Measurements from ENCODE around the gene DLX6.
"Not testable (repeated sequence)": the region's sequence is repeated elsewhere in the genome, so short reads cannot be mapped to it uniquely, and the experiment has no call there.

Gene DLX6

GRCh38 chr7:97024209-97025129 lies 19.1 kb downstream of the DLX6 start, which contains the start of gene DLX5:
Gene DLX5 (minus strand): TSS chr7:97024831. CDS start chr7:97024623, 208 bp downstream.
- DNase-seq = no peak

- no peak for DNase-seq
Observed at GRCh38 chr7:97025130-97025499, 19.8 kb downstream of the DLX6 start.

- DNase-seq = no peak
Observed at GRCh38 chr7:97025983-97026714, 20.8 kb downstream of the DLX6 start.

GRCh38 chr7:97026715-97027426 lies 21.5 kb downstream of the DLX6 start:
- no peak for DNase-seq

DNA sequence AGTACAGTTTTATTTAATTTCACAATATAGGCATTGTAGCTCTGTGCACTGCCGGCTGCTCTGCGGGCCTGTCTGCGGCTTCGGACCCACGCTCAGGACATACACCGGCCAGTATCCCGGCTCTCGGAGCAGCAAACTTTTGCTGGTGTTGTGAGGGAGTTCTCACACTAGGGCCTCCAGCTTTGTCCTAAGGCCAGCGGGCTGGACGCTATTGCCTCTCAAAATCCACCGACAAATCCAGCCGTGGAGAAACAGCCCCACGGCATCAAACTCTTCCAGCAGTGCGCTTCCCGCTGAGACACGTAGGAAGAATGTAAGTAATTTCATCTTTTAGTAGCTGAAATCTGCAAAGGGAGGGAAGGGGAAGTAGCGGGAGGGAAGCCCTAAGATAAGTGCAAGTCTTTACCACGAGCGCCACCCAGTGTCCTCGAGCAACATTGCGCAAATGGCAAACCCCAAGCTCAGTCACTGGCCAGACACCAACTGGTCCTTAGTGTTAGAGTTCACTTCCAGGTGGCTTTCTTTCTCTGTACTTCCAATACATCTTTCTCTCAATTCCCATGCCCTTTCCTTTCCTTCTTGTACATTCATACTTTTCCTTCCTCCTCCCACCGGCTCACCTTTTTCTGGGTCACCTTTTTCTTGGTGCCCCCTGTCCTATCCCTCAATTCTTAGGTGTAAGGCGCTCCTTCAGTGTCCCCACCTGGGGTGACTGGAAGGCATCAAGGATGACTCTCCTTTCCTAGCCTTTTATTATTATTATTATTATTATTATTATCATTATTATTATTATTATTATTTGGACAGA lies 22.3 kb downstream of the DLX6 start:
- no peak for DNase-seq

DNA sequence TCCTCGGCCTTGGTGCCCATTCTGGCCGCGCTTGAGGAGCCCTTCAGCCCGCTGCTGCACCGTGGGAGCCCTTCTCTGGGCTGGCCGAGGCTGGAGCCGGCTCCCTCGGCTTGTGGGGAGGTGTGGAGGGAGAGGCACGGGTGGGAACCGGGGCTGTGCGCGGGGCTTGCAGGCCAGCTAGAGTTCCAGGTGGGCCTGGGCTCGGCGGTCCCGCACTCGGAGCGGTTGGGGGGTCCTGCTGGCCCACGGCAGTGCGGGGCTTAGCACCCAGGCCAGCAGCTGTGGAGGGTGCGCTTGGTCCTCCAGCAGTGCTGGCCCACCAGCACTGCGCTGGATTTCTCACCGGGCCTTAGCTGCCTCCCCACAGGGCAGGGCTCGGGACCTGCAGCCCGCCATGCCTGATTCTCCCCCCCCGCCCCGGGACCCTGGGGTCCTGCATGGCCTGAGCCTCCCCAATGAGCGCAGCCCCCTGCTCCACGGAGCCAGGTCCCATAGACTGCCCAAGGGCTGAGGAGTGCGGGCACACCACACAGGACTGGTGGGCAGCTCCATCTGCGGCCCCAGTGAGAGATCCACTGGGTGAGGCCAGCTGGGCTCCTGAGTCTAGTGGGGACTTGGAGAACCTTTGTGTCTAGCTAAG lies 29.0 kb downstream of the DLX6 start:
- not testable (repeated sequence) for DNase-seq

GRCh38 chr7:97039374-97040065 lies 34.2 kb downstream of the DLX6 start:
- no peak for DNase-seq

GRCh38 chr7:97043281-97043680 lies 37.9 kb downstream of the DLX6 start:
- no peak for DNase-seq

All from activated gamma-delta T cell (primary cell).